B cell (primary cell): ENCODE results near the gene ATN1.

Source experiments
- EZH2 ChIP-seq: IDR thresholded peaks from 2 replicates; pipeline ENCODE4 v1.6.1; 2012; ENCODE audit warnings: borderline replicate concordance, low read depth, mild to moderate bottlenecking, moderate library complexity, low read length; ENCODE audit not compliant: insufficient read depth, poor library complexity, severe bottlenecking
- TF ChIP-seq, protein P1 (sequence below): fragments of 200-600 bp; IDR thresholded peaks from one replicate; pipeline ENCODE4 v1.8.0; 2022; ENCODE audit warnings: antibody characterized with exemption, mild to moderate bottlenecking

DNA sequence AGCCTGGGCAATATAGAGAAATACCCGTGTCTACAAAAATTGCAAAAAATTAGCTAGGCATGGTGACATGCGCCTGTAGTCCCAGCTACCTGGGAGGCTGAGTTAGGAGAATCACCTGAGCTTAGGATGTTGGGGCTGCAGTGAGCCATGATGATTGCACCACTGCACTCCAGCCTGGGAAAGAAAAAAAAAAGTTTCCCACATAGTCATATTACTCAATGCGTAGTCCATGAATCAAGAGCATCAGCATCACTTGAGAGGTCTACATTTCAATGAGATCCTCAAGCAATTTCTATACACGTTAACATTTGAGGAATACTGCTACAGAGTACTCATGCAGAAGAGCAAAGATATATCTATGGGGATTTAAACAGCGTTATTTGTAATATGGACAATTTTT lies 28.3 kb upstream of the ATN1 start:
- TF ChIP-seq, protein P1, sequence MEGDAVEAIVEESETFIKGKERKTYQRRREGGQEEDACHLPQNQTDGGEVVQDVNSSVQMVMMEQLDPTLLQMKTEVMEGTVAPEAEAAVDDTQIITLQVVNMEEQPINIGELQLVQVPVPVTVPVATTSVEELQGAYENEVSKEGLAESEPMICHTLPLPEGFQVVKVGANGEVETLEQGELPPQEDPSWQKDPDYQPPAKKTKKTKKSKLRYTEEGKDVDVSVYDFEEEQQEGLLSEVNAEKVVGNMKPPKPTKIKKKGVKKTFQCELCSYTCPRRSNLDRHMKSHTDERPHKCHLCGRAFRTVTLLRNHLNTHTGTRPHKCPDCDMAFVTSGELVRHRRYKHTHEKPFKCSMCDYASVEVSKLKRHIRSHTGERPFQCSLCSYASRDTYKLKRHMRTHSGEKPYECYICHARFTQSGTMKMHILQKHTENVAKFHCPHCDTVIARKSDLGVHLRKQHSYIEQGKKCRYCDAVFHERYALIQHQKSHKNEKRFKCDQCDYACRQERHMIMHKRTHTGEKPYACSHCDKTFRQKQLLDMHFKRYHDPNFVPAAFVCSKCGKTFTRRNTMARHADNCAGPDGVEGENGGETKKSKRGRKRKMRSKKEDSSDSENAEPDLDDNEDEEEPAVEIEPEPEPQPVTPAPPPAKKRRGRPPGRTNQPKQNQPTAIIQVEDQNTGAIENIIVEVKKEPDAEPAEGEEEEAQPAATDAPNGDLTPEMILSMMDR: no peak
- TF ChIP-seq EZH2: no peak
